Thoracic aorta (tissue), 2 donors: Measurements from ENCODE around the gene MYOD1. TPM values are rescaled to one million over a fixed set of nuclear protein-coding genes. Genes with fewer than 3 reads are reported as not detected.

Experiments
- ATAC-seq: fragments of 150-250 bp; one replicate; pipeline ENCODE4 v1.8.0; 2017; ENCODE audit warnings: low read depth; ENCODE audit not compliant: insufficient number of reproducible peaks, low FRiP score
- DNase-seq: peaks from one replicate; pipeline ENCODE4 v3.0.0-alpha.2; 2020; ENCODE audit warnings: low spot score
- H3K27ac ChIP-seq, 2 donors: fragments of 200-600 bp; sonication (generic); 1 replicate in 1 of 2; 2 replicates in 1 of 2; pipeline ENCODE4 v1.5.1; 2016; ENCODE audit warnings: mild to moderate bottlenecking in 2 of 2, moderate library complexity in 2 of 2
- H3K27me3 ChIP-seq: fragments of 200-600 bp; sonication (generic); replicated peaks from 2 replicates; pipeline ENCODE4 v1.6.0; 2016; ENCODE audit warnings: mild to moderate bottlenecking; ENCODE audit not compliant: insufficient read depth
- H3K36me3 ChIP-seq: fragments of 200-600 bp; sonication (generic); one replicate; pipeline ENCODE4 v1.5.1; 2016
- H3K4me1 ChIP-seq, 2 donors: fragments of 200-600 bp; sonication (generic); 1 replicate in 1 of 2; 2 replicates in 1 of 2; pipeline versions ENCODE4 v1.5.1 to v1.6.0; 2016; ENCODE audit warnings: low read depth in 2 of 2, mild to moderate bottlenecking in 1 of 2; ENCODE audit not compliant: control insufficient read depth in 1 of 2
- H3K4me3 ChIP-seq: fragments of 200-600 bp; sonication (generic); 2 replicates; pipeline ENCODE4 v1.5.1; 2016; ENCODE audit warnings: mild to moderate bottlenecking
- H3K9me3 ChIP-seq: fragments of 200-600 bp; sonication (generic); 2 replicates; pipeline ENCODE4 v1.5.1; 2016
- total RNA-seq, 2 donors: library from RNA; depleted of rRNA; stranded (reverse); fragments of >200 nt; gene quantifications; one replicate each; pipeline versions ENCODE4 v1.1.0 to v1.2.3, GENCODE V29; 2016
- TF ChIP-seq, protein P1 (sequence below): fragments of 200-600 bp; sonication (generic); IDR thresholded peaks from one replicate; pipeline ENCODE4 v1.5.1; 2019; ENCODE audit warnings: antibody characterized with exemption

Gene MYOD1
- total RNA-seq, 2 donors from 2014 or later = not detected

GRCh38 chr11:17747131-17747955, 28.0 kb downstream of the MYOD1 start:
- H3K4me1 ChIP-seq = no peaks in the 10 kb centered on the region
- no peak for ATAC-seq
- DNase-seq = no peak
- no peaks in the 10 kb centered on the region for H3K9me3 ChIP-seq
- H3K4me3 ChIP-seq = no peak overlapping the region
- H3K36me3 ChIP-seq = no peaks in the 10 kb centered on the region
- TF ChIP-seq, protein P1, sequence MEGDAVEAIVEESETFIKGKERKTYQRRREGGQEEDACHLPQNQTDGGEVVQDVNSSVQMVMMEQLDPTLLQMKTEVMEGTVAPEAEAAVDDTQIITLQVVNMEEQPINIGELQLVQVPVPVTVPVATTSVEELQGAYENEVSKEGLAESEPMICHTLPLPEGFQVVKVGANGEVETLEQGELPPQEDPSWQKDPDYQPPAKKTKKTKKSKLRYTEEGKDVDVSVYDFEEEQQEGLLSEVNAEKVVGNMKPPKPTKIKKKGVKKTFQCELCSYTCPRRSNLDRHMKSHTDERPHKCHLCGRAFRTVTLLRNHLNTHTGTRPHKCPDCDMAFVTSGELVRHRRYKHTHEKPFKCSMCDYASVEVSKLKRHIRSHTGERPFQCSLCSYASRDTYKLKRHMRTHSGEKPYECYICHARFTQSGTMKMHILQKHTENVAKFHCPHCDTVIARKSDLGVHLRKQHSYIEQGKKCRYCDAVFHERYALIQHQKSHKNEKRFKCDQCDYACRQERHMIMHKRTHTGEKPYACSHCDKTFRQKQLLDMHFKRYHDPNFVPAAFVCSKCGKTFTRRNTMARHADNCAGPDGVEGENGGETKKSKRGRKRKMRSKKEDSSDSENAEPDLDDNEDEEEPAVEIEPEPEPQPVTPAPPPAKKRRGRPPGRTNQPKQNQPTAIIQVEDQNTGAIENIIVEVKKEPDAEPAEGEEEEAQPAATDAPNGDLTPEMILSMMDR = no peak
- no peak overlapping the region for H3K27ac ChIP-seq
- H3K27me3 ChIP-seq = no peaks in the 10 kb centered on the region

- no peak for DNase-seq
- H3K9me3 ChIP-seq = no peaks in the 10 kb centered on the region
- no peaks in the 10 kb centered on the region for H3K27me3 ChIP-seq
- H3K27ac ChIP-seq = no peak overlapping the region
- no peaks in the 10 kb centered on the region for H3K4me1 ChIP-seq
- no peak for ATAC-seq
- H3K36me3 ChIP-seq = no peaks in the 10 kb centered on the region
- H3K4me3 ChIP-seq = no peak overlapping the region
- TF ChIP-seq, protein P1 = no peak
These were observed 28.7 kb downstream of the MYOD1 start for GRCh38 chr11:17748044-17748443.

- TF ChIP-seq, protein P1 = no peak
- no peaks in the 10 kb centered on the region for H3K9me3 ChIP-seq
- no peak for ATAC-seq
- H3K4me3 ChIP-seq = no peak overlapping the region
- DNase-seq = no peak
- no peak overlapping the region for H3K27ac ChIP-seq
- H3K36me3 ChIP-seq = no peaks in the 10 kb centered on the region
- no peaks in the 10 kb centered on the region for H3K4me1 ChIP-seq
- no peaks in the 10 kb centered on the region for H3K27me3 ChIP-seq
These were observed 29.7 kb downstream of the MYOD1 start for GRCh38 chr11:17748761-17749721.

GRCh38 chr11:17750013-17750800, 30.8 kb downstream of the MYOD1 start:
- ATAC-seq (no peak), DNase-seq (no peak)
- TF ChIP-seq, protein P1 = no peak
- H3K27me3 ChIP-seq = no peaks in the 10 kb centered on the region
- no peaks in the 10 kb centered on the region for H3K9me3 ChIP-seq
- H3K4me1 ChIP-seq = no peaks in the 10 kb centered on the region
- no peak overlapping the region for H3K4me3 ChIP-seq
- no peak overlapping the region for H3K27ac ChIP-seq
- H3K36me3 ChIP-seq = no peaks in the 10 kb centered on the region
